Naive thymus-derived CD4-positive, alpha-beta T cell (primary cell): ENCODE data around the gene CGGBP1. TPM values are rescaled to one million over a fixed set of nuclear protein-coding genes. Genes with fewer than 3 reads are reported as not detected.

Experiments
- ATAC-seq: fragments of 150-1000 bp; cut with Tn5 transposase; 2 replicates; pipeline ENCODE4 v1.10.0; 2021; ENCODE audit warnings: mild to moderate bottlenecking, moderate library complexity
- CTCF ChIA-PET: fragments of 350-600 bp; sonication (Branson Sonifier 250); formaldehyde crosslinking; loops from one replicate; lab custom pipeline; 2021; ENCODE audit warnings: antibody characterized with exemption; lab: Charles Lee
- POLR2A ChIA-PET: fragments of 350-600 bp; sonication (Branson Sonifier 250); formaldehyde crosslinking; loops from one replicate; lab custom pipeline; 2021; ENCODE audit warnings: antibody characterized with exemption, inconsistent platforms; lab: Charles Lee
- DNase-seq, 9 donors: peaks; one replicate each; pipeline versions ENCODE4 v3.0.0 to v3.0.0-alpha.2; 2020 to 2022; ENCODE audit warnings: mixed read lengths in 1 of 9
- H3K27ac ChIP-seq: one replicate; pipeline ENCODE4 v1.7.0; 2013; ENCODE audit warnings: mild to moderate bottlenecking, low read depth, low read length, moderate library complexity
- H3K27me3 ChIP-seq, 2 donors: one replicate each; pipeline ENCODE4 v1.7.0; 2013; ENCODE audit warnings: low read length in 2 of 2, mild to moderate bottlenecking in 2 of 2, moderate library complexity in 2 of 2; ENCODE audit not compliant: control insufficient read depth in 2 of 2, insufficient read depth in 2 of 2
- H3K36me3 ChIP-seq, 3 experiments: 1 replicate in 2 of 3; 2 replicates in 1 of 3; pipeline ENCODE4 v1.7.0; 2013; ENCODE audit warnings: low read length in 3 of 3, mild to moderate bottlenecking in 3 of 3, moderate library complexity in 1 of 3; ENCODE audit not compliant: insufficient read depth in 3 of 3, control insufficient read depth in 2 of 3
- H3K4me1 ChIP-seq, 2 donors: one replicate each; pipeline ENCODE4 v1.7.0; 2013; ENCODE audit warnings: low read length in 2 of 2, mild to moderate bottlenecking in 2 of 2, moderate library complexity in 1 of 2; ENCODE audit not compliant: control insufficient read depth in 2 of 2, insufficient read depth in 2 of 2
- H3K4me3 ChIP-seq: 2 replicates; pipeline ENCODE4 v1.7.0; 2013; ENCODE audit warnings: mild to moderate bottlenecking, low read length
- H3K9me3 ChIP-seq, 3 experiments: 1 replicate in 2 of 3; 2 replicates in 1 of 3; pipeline ENCODE4 v1.7.0; 2013; ENCODE audit warnings: low read length in 3 of 3; ENCODE audit not compliant: control insufficient read depth in 2 of 3
- H3K27ac Mint-ChIP-seq, 9 donors: one replicate each; pipeline ENCODE4 v1.8.0; 2020 to 2022; ENCODE audit warnings: mixed read lengths in 9 of 9, mild to moderate bottlenecking in 8 of 9, moderate library complexity in 5 of 9, inconsistent platforms in 2 of 9
- H3K27me3 Mint-ChIP-seq, 5 donors: one replicate each; pipeline ENCODE4 v1.8.0; 2021 to 2022; ENCODE audit warnings: mixed read lengths in 5 of 5, mild to moderate bottlenecking in 1 of 5
- H3K36me3 Mint-ChIP-seq, 5 donors: one replicate each; pipeline ENCODE4 v1.8.0; 2020 to 2022; ENCODE audit warnings: mixed read lengths in 5 of 5, mild to moderate bottlenecking in 3 of 5, inconsistent platforms in 1 of 5
- H3K4me1 Mint-ChIP-seq, 7 donors: one replicate each; pipeline ENCODE4 v1.8.0; 2020 to 2022; ENCODE audit warnings: mixed read lengths in 7 of 7, mild to moderate bottlenecking in 3 of 7, inconsistent platforms in 1 of 7
- H3K4me3 Mint-ChIP-seq, 10 donors: one replicate each; pipeline ENCODE4 v1.8.0; 2020 to 2022; ENCODE audit warnings: mild to moderate bottlenecking in 10 of 10, mixed read lengths in 10 of 10, moderate library complexity in 6 of 10, inconsistent platforms in 2 of 10
- H3K9me3 Mint-ChIP-seq, 11 donors: one replicate each; pipeline ENCODE4 v1.8.0; 2020 to 2022; ENCODE audit warnings: mixed read lengths in 11 of 11, mild to moderate bottlenecking in 4 of 11, inconsistent platforms in 1 of 11, moderate library complexity in 1 of 11
- intact Hi-C, 2 donors: fragments of 100-400 bp; cut with micrococcal nuclease; formaldehyde crosslinking; loops; one replicate each; pipeline ENCODE4 v1.15.1; 2023
- polyA plus RNA-seq, 2 donors: library from polyadenylated mRNA; unstranded; fragments of 300-500 nt; fragmentation: Illumina TruSeq; gene quantifications; one replicate each; pipeline ENCODE4 v1.2.3, GENCODE V29; 2021
- total RNA-seq, 6 experiments: library from RNA in 5 of 6; stranded (reverse) in 5 of 6; gene quantifications; 1 replicate in 5 of 6; 2 replicates in 1 of 6; pipeline ENCODE4 v1.2.3 and lab custom pipeline; 2021 to 2026

CGGBP1 gene
- total and polyA plus RNA-seq, 7 experiments from 2014 or later, result 87.0 to 153 (median 104) TPM

DNA sequence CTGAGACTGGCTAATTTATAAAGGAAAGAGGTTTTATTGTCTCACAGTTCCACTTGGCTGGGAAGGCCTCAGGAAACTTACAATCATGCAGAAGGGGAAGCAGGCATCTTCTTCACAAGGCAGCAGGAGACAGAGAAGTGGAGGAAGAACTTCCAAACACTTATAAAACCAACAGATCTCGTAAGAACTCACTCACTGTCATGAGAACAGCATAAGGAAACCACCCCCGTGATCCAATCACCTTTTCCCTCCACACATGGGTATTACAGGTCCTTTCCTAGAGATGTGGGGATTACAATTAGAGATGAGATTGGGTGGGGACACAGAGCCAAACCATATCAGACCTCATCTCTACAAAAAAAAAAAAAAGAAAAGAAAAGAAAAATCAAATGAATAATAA is 25.7 kb downstream of the CGGBP1 start:
- intact Hi-C loops, result no loop called here
- ATAC-seq, result no peak
- Histone ChIP-seq H3K36me3 (no peaks in the 10 kb centered on the region), H3K4me3 (no peak overlapping the region), H3K27me3 (no peaks in the 10 kb centered on the region), H3K27ac (no peak overlapping the region), H3K4me1 (peaks cover 11 to 17% of the 10 kb centered on the region in 2 donors), H3K9me3 (no peaks in the 10 kb centered on the region)
- Mint-ChIP-seq H3K4me3 (peak overlapping the region in 9 of 10 donors; percentile 13 to 89 (median 39)), H3K27ac (peak overlapping the region in 8 of 9 donors; percentile 52 to 87 (median 80)), H3K9me3 (peaks cover 0 to 5% (median 0%) of the 10 kb centered on the region in 11 donors), H3K36me3 (peaks cover 0 to 4% (median 0%) of the 10 kb centered on the region in 5 donors), H3K4me1 (peaks cover 10 to 59% (median 48%) of the 10 kb centered on the region in 7 donors), H3K27me3 (peaks cover 0 to 3% (median 0%) of the 10 kb centered on the region in 5 donors)
- ChIA-PET CTCF (no interaction called here), POLR2A (interaction anchor here (1.2 to 2.8 kb wide), 4 partner anchors 19 to 28 kb away, joined by 4 to 25 read pairs (median 8); partner anchors contain the start of genes CGGBP1 and ZNF654)
- DNase-seq, result no peak

GRCh38 chr3:88032245-88032644 is 26.6 kb downstream of the CGGBP1 start:
- Mint-ChIP-seq H3K4me1 (peaks cover 10 to 53% (median 48%) of the 10 kb centered on the region in 7 donors), H3K9me3 (peaks cover 0 to 5% (median 0%) of the 10 kb centered on the region in 11 donors), H3K4me3 (peak overlapping the region; percentile 63 to 91 (median 86)), H3K27me3 (peaks cover 0 to 3% (median 0%) of the 10 kb centered on the region in 5 donors), H3K27ac (peak overlapping the region; percentile 82 to 95 (median 88)), H3K36me3 (peaks cover 0 to 4% (median 0%) of the 10 kb centered on the region in 5 donors)
- DNase-seq, result no peak
- H3K9me3 ChIP-seq, result no peaks in the 10 kb centered on the region
- no peaks in the 10 kb centered on the region for H3K36me3 ChIP-seq
- H3K27ac ChIP-seq, result peak overlapping the region; percentile 66
- intact Hi-C loops, result loop anchor here in 1 of 2 donors (1.0 kb wide), 1 partner anchor 805 kb away; the partner anchor contains the start of gene CHMP2B
- H3K4me3 ChIP-seq, result peak overlapping the region; percentile 59
- H3K27me3 ChIP-seq, result no peaks in the 10 kb centered on the region
- H3K4me1 ChIP-seq, result peaks cover 11 to 17% of the 10 kb centered on the region in 2 donors
- peak; percentile 16 for ATAC-seq
- ChIA-PET CTCF (no interaction called here), POLR2A (interaction anchor here (1.6 to 2.8 kb wide), 3 partner anchors 20 to 117 kb away, joined by 7 to 25 read pairs (median 10); partner anchors contain the start of genes C3orf38, CGGBP1 and ZNF654)

GRCh38 chr3:88031642-88032077 is 27.1 kb downstream of the CGGBP1 start:
- peaks cover 11 to 17% of the 10 kb centered on the region in 2 donors for H3K4me1 ChIP-seq
- H3K27me3 Mint-ChIP-seq, result peaks cover 0 to under 1% (median 0%) of the 10 kb centered on the region in 5 donors
- peak overlapping the region; percentile 82 to 95 (median 88) for H3K27ac Mint-ChIP-seq
- H3K9me3 Mint-ChIP-seq, result peaks cover 0 to 5% (median 0%) of the 10 kb centered on the region in 11 donors
- no peaks in the 10 kb centered on the region for H3K9me3 ChIP-seq
- DNase-seq (peak in 7 of 9 donors; percentile 29 to 54 (median 38)), ATAC-seq (peak; percentile 76)
- no peaks in the 10 kb centered on the region for H3K27me3 ChIP-seq
- CTCF ChIA-PET, result no interaction called here
- H3K4me3 ChIP-seq, result peak overlapping the region; percentile 59
- peak overlapping the region; percentile 78 to 91 (median 86) for H3K4me3 Mint-ChIP-seq
- intact Hi-C loops, result loop anchor here (1.0 to 2.0 kb wide), 5 partner anchors 12 to 804 kb away; partner anchors contain the start of genes CGGBP1 (in 2 of the 2), ZNF654 (in 2 of the 2), C3orf38 (in 1 of the 2) and CHMP2B (in 1 of the 2)
- peaks cover 10 to 50% (median 48%) of the 10 kb centered on the region in 7 donors for H3K4me1 Mint-ChIP-seq
- H3K27ac ChIP-seq, result peak overlapping the region; percentile 66
- H3K36me3 Mint-ChIP-seq, result peaks cover 0 to 4% (median 0%) of the 10 kb centered on the region in 5 donors
- H3K36me3 ChIP-seq, result no peaks in the 10 kb centered on the region
- POLR2A ChIA-PET, result interaction anchor here (0.6 to 2.8 kb wide), 5 partner anchors 20 to 234 kb away, joined by 3 to 25 read pairs (median 7); partner anchors contain the start of genes C3orf38, CGGBP1 and ZNF654

DNA sequence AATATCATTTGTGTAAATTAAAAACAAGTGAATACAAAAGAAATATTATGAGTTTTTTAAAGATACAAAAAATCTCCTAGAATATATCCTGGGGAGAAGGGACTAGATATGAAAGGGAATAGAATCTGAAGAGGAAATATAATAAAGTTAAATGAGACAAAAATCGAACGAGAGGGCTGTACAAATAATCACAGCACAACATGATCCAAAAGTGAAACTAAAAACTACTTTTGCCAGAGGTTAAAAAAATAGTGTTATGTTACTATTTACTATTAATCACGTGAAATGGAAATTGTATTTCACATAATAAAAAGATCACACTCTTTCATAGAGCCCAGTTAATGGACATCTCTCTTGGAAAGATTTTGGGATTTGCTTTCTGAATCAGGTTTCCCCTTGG is 28.6 kb downstream of the CGGBP1 start:
- Histone ChIP-seq H3K9me3 (no peaks in the 10 kb centered on the region), H3K4me1 (peaks cover 11 to 17% of the 10 kb centered on the region in 2 donors), H3K4me3 (peak overlapping the region; percentile 42), H3K36me3 (no peaks in the 10 kb centered on the region), H3K27ac (no peak overlapping the region), H3K27me3 (no peaks in the 10 kb centered on the region)
- ATAC-seq (no peak), DNase-seq (no peak)
- ChIA-PET POLR2A (interaction anchor here (0.5 to 2.8 kb wide), 2 partner anchors 27 to 29 kb away, joined by 8 to 25 read pairs; partner anchors contain the start of genes CGGBP1 and ZNF654), CTCF (no interaction called here)
- Mint-ChIP-seq H3K9me3 (peaks cover 0 to 5% (median 0%) of the 10 kb centered on the region in 11 donors), H3K4me1 (peaks cover 10 to 49% (median 48%) of the 10 kb centered on the region in 7 donors), H3K36me3 (peaks cover 0 to 5% (median 0%) of the 10 kb centered on the region in 5 donors), H3K27me3 (peaks cover 0 to 2% (median 0%) of the 10 kb centered on the region in 5 donors), H3K4me3 (peak overlapping the region; percentile 11 to 80 (median 70)), H3K27ac (peak overlapping the region in 6 of 9 donors; percentile 37 to 74 (median 52))
- intact Hi-C loops, result loop anchor here in 1 of 2 donors (2.0 kb wide), 1 partner anchor 23 kb away; no protein-coding TSS in a partner anchor

DNA sequence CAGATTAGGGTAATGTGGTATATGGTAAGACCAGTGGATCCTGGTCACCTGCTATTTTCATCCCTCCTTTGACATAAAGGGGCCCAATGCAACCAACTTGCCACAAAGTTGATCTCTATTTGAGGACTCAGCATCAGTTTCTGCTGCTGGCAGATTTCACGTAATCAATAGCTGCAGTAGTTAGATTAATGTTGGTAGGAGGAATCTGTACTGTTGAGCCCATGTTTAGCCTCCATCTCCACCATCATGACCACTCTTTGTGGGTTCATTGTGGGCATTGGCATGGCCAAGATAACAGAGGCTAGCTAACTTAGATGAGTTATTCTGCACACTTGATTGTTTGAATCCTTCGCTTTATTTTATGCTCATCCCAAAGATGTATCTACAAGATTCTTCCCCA is 29.9 kb downstream of the CGGBP1 start:
- Mint-ChIP-seq H3K27ac (peak overlapping the region in 4 of 9 donors; percentile 42 to 58 (median 49)), H3K36me3 (peaks cover 0 to 5% (median 0%) of the 10 kb centered on the region in 5 donors), H3K4me3 (no peak overlapping the region), H3K4me1 (peaks cover 10 to 39% (median 38%) of the 10 kb centered on the region in 7 donors), H3K9me3 (peaks cover 0 to 5% (median 0%) of the 10 kb centered on the region in 11 donors), H3K27me3 (peaks cover 0 to 4% (median 0%) of the 10 kb centered on the region in 5 donors)
- ChIA-PET POLR2A (interaction anchor here (1.0 to 1.7 kb wide), 2 partner anchors 9 to 30 kb away, joined by 4 to 9 read pairs; partner anchors contain the start of genes CGGBP1 and ZNF654), CTCF (no interaction called here)
- Histone ChIP-seq H3K9me3 (no peaks in the 10 kb centered on the region), H3K36me3 (no peaks in the 10 kb centered on the region), H3K4me1 (peaks cover 11 to 14% of the 10 kb centered on the region in 2 donors), H3K27ac (no peak overlapping the region), H3K4me3 (no peak overlapping the region), H3K27me3 (no peaks in the 10 kb centered on the region)
- intact Hi-C loops, result no loop called here
- DNase-seq (no peak), ATAC-seq (no peak)

- no peaks in the 10 kb centered on the region for H3K36me3 ChIP-seq
- H3K4me3 Mint-ChIP-seq, result no peak overlapping the region
- intact Hi-C loops, result loop anchor here in 1 of 2 donors (1.0 kb wide), 1 partner anchor 9 kb away; no protein-coding TSS in a partner anchor
- DNase-seq (no peak), ATAC-seq (no peak)
- peaks cover 0 to 8% (median 0%) of the 10 kb centered on the region in 11 donors for H3K9me3 Mint-ChIP-seq
- ChIA-PET POLR2A (interaction anchor here (1.1 kb wide), 1 partner anchor 32 kb away, joined by 3 read pairs; no protein-coding TSS in a partner anchor), CTCF (interaction anchor here (0.8 kb wide), 1 partner anchor 253 kb away, joined by 3 read pairs; no protein-coding TSS in a partner anchor)
- peaks cover 0 to 19% (median 8%) of the 10 kb centered on the region in 7 donors for H3K4me1 Mint-ChIP-seq
- H3K27me3 ChIP-seq, result no peaks in the 10 kb centered on the region
- peak overlapping the region in 1 of 9 donors; percentile 13 for H3K27ac Mint-ChIP-seq
- no peak overlapping the region for H3K4me3 ChIP-seq
- peaks cover 0 to 12% (median 0%) of the 10 kb centered on the region in 5 donors for H3K36me3 Mint-ChIP-seq
- no peaks in the 10 kb centered on the region for H3K9me3 ChIP-seq
- no peak overlapping the region for H3K27ac ChIP-seq
- peaks cover 0 to 14% (median 0%) of the 10 kb centered on the region in 5 donors for H3K27me3 Mint-ChIP-seq
- H3K4me1 ChIP-seq, result peaks cover 0 to 3% of the 10 kb centered on the region in 2 donors
Observed at GRCh38 chr3:88025001-88025552, 33.7 kb downstream of the CGGBP1 start.
